Endothelial cell of umbilical vein (primary cell): ENCODE data around the gene SNTA1. TPM values are rescaled to one million over a fixed set of nuclear protein-coding genes. Genes with fewer than 3 reads are reported as not detected.

ENCODE experiments used
- BruUV-seq: library from RNA; stranded (reverse); fragments of 400-500 nt; replicated peaks from 2 replicates; lab custom pipeline; 2021; lab: Mats Ljungman, UMichigan
- CTCF ChIA-PET: fragments of 300-600, 350-600 bp; sonication (Branson Sonifier 250); formaldehyde crosslinking; loops from one replicate; lab custom pipeline; 2021; ENCODE audit warnings: antibody characterized with exemption, inconsistent platforms; lab: Charles Lee
- POLR2A ChIA-PET: fragments of 300-600, 350-600 bp; sonication (Branson Sonifier 250); formaldehyde crosslinking; loops from one replicate; lab custom pipeline; 2021; ENCODE audit warnings: antibody characterized with exemption, inconsistent platforms; lab: Charles Lee
- DNase-seq: peaks from one replicate; pipeline ENCODE4 v3.0.0-alpha.2; 2011; ENCODE audit warnings: low read depth, low spot score
- FAIRE-seq: peaks from 2 replicates; lab custom pipeline; 2011; peaks lifted over from hg19 to GRCh38; lab: Jason Lieb, UNC
- H2AFZ ChIP-seq: 2 replicates; pipeline ENCODE4 v1.6.0; 2012; ENCODE audit warnings: low read depth, low read length, control low read depth, inconsistent platforms
- H3K27ac ChIP-seq: 2 replicates; pipeline ENCODE4 v1.5.1; 2011; ENCODE audit warnings: low read depth, mild to moderate bottlenecking, control low read depth, low read length, moderate library complexity; ENCODE audit not compliant: insufficient read depth
- H3K27me3 ChIP-seq, 2 experiments: 2 replicates each; pipeline versions ENCODE4 v1.6.0 to v1.6.1; 2011; ENCODE audit warnings: low read length in 2 of 2, mixed read lengths in 1 of 2; ENCODE audit not compliant: control insufficient read depth in 2 of 2, insufficient read depth in 2 of 2
- H3K36me3 ChIP-seq, 2 experiments: 2 replicates in 1 of 2; 3 replicates in 1 of 2; pipeline ENCODE4 v1.5.1; 2011; ENCODE audit warnings: low read length in 2 of 2, mild to moderate bottlenecking in 1 of 2, moderate library complexity in 1 of 2; ENCODE audit not compliant: control insufficient read depth in 2 of 2, insufficient read depth in 2 of 2; ENCODE audit errors: extremely low read depth in 1 of 2
- H3K4me1 ChIP-seq: 3 replicates; pipeline ENCODE4 v1.5.1; 2011; ENCODE audit warnings: mild to moderate bottlenecking, low read length; ENCODE audit not compliant: control insufficient read depth, insufficient read depth; ENCODE audit errors: extremely low read depth
- H3K4me2 ChIP-seq: 2 replicates; pipeline ENCODE4 v1.6.1; 2011; ENCODE audit warnings: low read length, control low read depth, mixed read lengths; ENCODE audit not compliant: insufficient read depth
- H3K4me3 ChIP-seq, 3 experiments: fragments of 200-600 bp in 1 of 3; sonication (generic), shearing (Covaris generic) in 1 of 3; replicated peaks in 1 of 3; 2 replicates each; pipeline ENCODE4 v1.5.1; 2011 to 2016; ENCODE audit warnings: control low read depth in 3 of 3, low read length in 3 of 3, mild to moderate bottlenecking in 2 of 3, inconsistent platforms in 1 of 3, low read depth in 1 of 3, moderate library complexity in 1 of 3; ENCODE audit not compliant: insufficient read depth in 1 of 3
- H3K79me2 ChIP-seq: 2 replicates; pipeline ENCODE4 v1.6.0; 2012; ENCODE audit warnings: low read length, inconsistent platforms; ENCODE audit not compliant: control insufficient read depth, insufficient read depth
- H3K9ac ChIP-seq: replicated peaks from 2 replicates; pipeline ENCODE3; 2011; ENCODE audit warnings: low read length, control low read depth; ENCODE audit not compliant: insufficient read depth; ENCODE audit errors: extremely low read depth
- H3K9me1 ChIP-seq: replicated peaks from 3 replicates; pipeline ENCODE4 v1.6.0; 2011; ENCODE audit warnings: mild to moderate bottlenecking, low read length; ENCODE audit not compliant: control insufficient read depth, insufficient read depth; ENCODE audit errors: extremely low read depth
- H3K9me3 ChIP-seq: replicated peaks from 2 replicates; pipeline ENCODE4 v1.5.1; 2012; ENCODE audit warnings: low read length, inconsistent platforms; ENCODE audit not compliant: control insufficient read depth, insufficient read depth
- H4K20me1 ChIP-seq: replicated peaks from 2 replicates; pipeline ENCODE3; 2011; ENCODE audit warnings: mild to moderate bottlenecking, low read length; ENCODE audit not compliant: control insufficient read depth, insufficient read depth; ENCODE audit errors: extremely low read depth
- CTCF ChIP-seq, 2 donors: IDR thresholded peaks; 1 replicate in 1 of 2; 2 replicates in 1 of 2; pipeline ENCODE4 v1.5.1; 2011; ENCODE audit warnings: low read length in 2 of 2, mild to moderate bottlenecking in 2 of 2, moderate library complexity in 2 of 2, control low read depth in 1 of 2, inconsistent platforms in 1 of 2, low read depth in 1 of 2; ENCODE audit not compliant: insufficient read depth in 1 of 2; ENCODE audit errors: extremely low read depth in 1 of 2
- EZH2 ChIP-seq: IDR thresholded peaks from 2 replicates; pipeline ENCODE4 v1.6.1; 2012; ENCODE audit warnings: borderline replicate concordance, low read depth, mild to moderate bottlenecking, moderate library complexity, low read length, inconsistent platforms; ENCODE audit not compliant: severe bottlenecking
- FOS ChIP-seq: IDR thresholded peaks from 2 replicates; pipeline ENCODE4 v1.6.1; 2011; ENCODE audit warnings: mild to moderate bottlenecking, low read length, moderate library complexity, borderline replicate concordance; ENCODE audit not compliant: insufficient read depth
- GATA2 ChIP-seq: IDR thresholded peaks from 2 replicates; pipeline ENCODE4 v1.7.0; 2011; ENCODE audit warnings: low read depth, mild to moderate bottlenecking, moderate library complexity, mixed read lengths, low read length; ENCODE audit not compliant: insufficient read length, insufficient read depth
- JUN ChIP-seq: IDR thresholded peaks from 2 replicates; pipeline ENCODE4 v1.6.1; 2011; ENCODE audit warnings: borderline replicate concordance, low read depth; ENCODE audit not compliant: insufficient read length, insufficient read depth
- MYC ChIP-seq: IDR thresholded peaks from one replicate; pipeline ENCODE4 v1.6.1; 2011; ENCODE audit warnings: mild to moderate bottlenecking, low read depth, low read length
- dilution Hi-C: fragments of 300-500 bp; cut with MboI; formaldehyde crosslinking; loops from one replicate; pipeline ENCODE4 v1.15.0; 2019; ENCODE audit warnings: low sequenced_read_pairs; ENCODE audit not compliant: extremely low pct_ligation_motif_present
- intact Hi-C: fragments of 100-400 bp; cut with micrococcal nuclease; formaldehyde crosslinking; loops from one replicate; pipeline ENCODE4 v1.10.0; 2022
- polyA plus RNA-seq, 4 experiments: library from polyadenylated mRNA; depleted of rRNA in 3 of 4; stranded (reverse) in 3 of 4; unstranded in 1 of 4; fragments of >200 nt; gene quantifications; 2 replicates each; pipeline versions ENCODE4 v1.2.1 to v1.2.3, GENCODE V29; 2011 to 2012; ENCODE audit warnings: missing spikeins in 1 of 4
- total RNA-seq: library from RNA; stranded (reverse); gene quantifications from 2 replicates; pipeline ENCODE4 v1.2.3, GENCODE V29; 2021

SNTA1 gene
- total and polyA plus RNA-seq, 2 donors (not counting 3 experiments of a cell fraction or from before 2014, with no cell fraction given): 5.2 to 6.0 TPM

- Histone ChIP-seq H3K27ac (no peak overlapping the region), H3K4me3 (no peak overlapping the region), H3K36me3 (no peaks in the 10 kb centered on the region), H3K79me2 (no peaks in the 10 kb centered on the region), H3K9me1 (no peaks in the 10 kb centered on the region), H2AFZ (no peak overlapping the region), H3K4me2 (no peak overlapping the region), H3K9me3 (no peaks in the 10 kb centered on the region), H4K20me1 (no peaks in the 10 kb centered on the region), H3K4me1 (no peaks in the 10 kb centered on the region), H3K27me3 (no peaks in the 10 kb centered on the region), H3K9ac (no peak overlapping the region)
- no peak for DNase-seq
- dilution Hi-C loops: no loop called here
- intact Hi-C loops: no loop called here
- TF ChIP-seq MYC (no peak), JUN (no peak), EZH2 (no peak), GATA2 (no peak), FOS (no peak), CTCF (IDR thresholded peaks at IDR 0.05; ENCODE audit: extremely low read depth in 1 of 2, insufficient read depth in 1 of 2, low read depth in 1 of 2, low read length in 2 of 2) (no peak)
- no TSS peak for BruUV-seq
- ChIA-PET POLR2A (no interaction called here), CTCF (interaction anchor here (0.7 kb wide), 1 partner anchor 176 kb away, joined by 3 read pairs; no protein-coding TSS in a partner anchor)
- no peak for FAIRE-seq
Measured at GRCh38 chr20:33466303-33466646, 22.7 kb upstream of the SNTA1 start.
